PFSK-1 (cell line): ENCODE measurements around the gene OR6C76.

Experiments
- FOXP2 ChIP-seq: optimal IDR thresholded peaks from 2 replicates; pipeline ENCODE3; 2011; ENCODE audit warnings: borderline replicate concordance, control low read depth, inconsistent platforms; ENCODE audit not compliant: insufficient read depth; ENCODE audit errors: extremely low read length, extremely low read depth
- POLR2AphosphoS5 ChIP-seq: IDR thresholded peaks from 2 replicates; pipeline ENCODE4 v1.6.1; 2012; ENCODE audit warnings: low read depth, mild to moderate bottlenecking, control low read depth, low read length, moderate library complexity
- REST ChIP-seq, 2 experiments: IDR thresholded peaks; 2 replicates each; pipeline versions ENCODE4 v1.6.1 to v1.8.0; 2011 to 2012; ENCODE audit warnings: low read depth in 2 of 2, low read length in 2 of 2, control low read depth in 1 of 2, inconsistent platforms in 1 of 2, mild to moderate bottlenecking in 1 of 2, moderate library complexity in 1 of 2; ENCODE audit not compliant: insufficient read depth in 1 of 2
- SIN3A ChIP-seq: IDR thresholded peaks from 2 replicates; pipeline ENCODE4 v1.6.1; 2012; ENCODE audit warnings: mild to moderate bottlenecking, low read length, moderate library complexity, borderline replicate concordance; ENCODE audit not compliant: insufficient read depth
- TAF1 ChIP-seq: IDR thresholded peaks from 2 replicates; pipeline ENCODE4 v1.6.1; 2012; ENCODE audit warnings: low read length, control low read depth, borderline replicate concordance; ENCODE audit not compliant: insufficient read depth

GRCh38 chr12:55407866-55408265 is 18.2 kb upstream of the OR6C76 start:
- no peak for TF ChIP-seq FOXP2
- TF ChIP-seq POLR2AphosphoS5, result no peak
- TF ChIP-seq SIN3A, result no peak
- no peak for TF ChIP-seq REST (IDR thresholded peaks at IDR 0.05; ENCODE audit: insufficient read depth in 1 of 2, low read depth in 2 of 2, low read length in 2 of 2)
- TF ChIP-seq TAF1, result no peak
